Cerebellar nuclear complex (tissue), 1 donor: ENCODE measurements around the gene HTR1D.

Source experiments
- DNase-seq, 2 experiments: peaks; one replicate each; lab custom pipeline; 2025; lab: John Stamatoyannopoulos, UW

The HTR1D gene

DNA sequence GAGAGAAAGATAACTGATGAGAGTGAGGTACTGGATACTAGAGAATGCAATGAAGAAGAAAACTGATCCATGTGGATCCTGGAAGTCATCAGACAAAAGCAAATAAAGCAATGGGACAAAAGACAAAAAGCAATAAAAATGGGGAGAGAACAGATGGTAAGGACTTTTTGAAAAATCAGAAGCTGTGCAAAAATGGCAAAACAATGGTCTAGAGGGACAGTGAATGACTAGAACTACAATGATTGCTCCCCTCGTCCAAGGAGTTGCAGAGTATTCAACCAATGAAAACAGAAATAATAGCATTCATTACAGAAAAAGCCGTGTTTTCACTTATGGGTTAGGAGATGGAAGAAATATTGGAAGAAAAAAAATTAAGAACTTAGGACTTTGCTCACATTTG, 67.2 kb downstream of the HTR1D start:
- DNase-seq, result no peak

DNA sequence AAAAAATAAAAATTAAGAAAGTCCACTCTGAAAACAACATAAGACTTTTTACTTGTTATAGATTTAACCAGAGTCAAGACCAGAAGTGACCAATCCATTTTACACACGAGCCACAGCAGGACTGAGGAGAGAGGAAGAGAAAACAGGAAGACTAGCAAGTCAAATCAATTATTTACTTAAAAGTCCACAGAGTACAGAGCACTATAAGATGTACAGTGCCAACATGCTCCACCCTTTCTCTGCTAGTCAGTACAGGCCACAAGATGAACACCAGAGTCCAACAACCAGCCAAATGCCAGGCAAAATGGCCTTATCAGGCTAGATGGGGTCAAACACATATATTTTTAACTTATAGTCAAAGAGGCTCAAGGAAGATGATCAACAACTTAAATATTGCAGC, 68.2 kb downstream of the HTR1D start:
- no peak for DNase-seq

GRCh38 chr1:23148084-23148483, 69.2 kb downstream of the HTR1D start:
- no peak for DNase-seq
